Bronchial epithelial cell (primary cell): ENCODE measurements around the gene ASS1. TPM values are rescaled to one million over a fixed set of nuclear protein-coding genes. Genes with fewer than 3 reads are reported as not detected.

Source experiments
- DNase-seq: peaks from one replicate; pipeline ENCODE4 v3.0.0-alpha.2; 2010; ENCODE audit warnings: low read depth
- FAIRE-seq: peaks from 2 replicates; lab custom pipeline; 2011; peaks lifted over from hg19 to GRCh38; lab: Jason Lieb, UNC
- H3K27me3 ChIP-seq: 2 replicates; pipeline ENCODE4 v1.5.1; 2011; ENCODE audit warnings: low read length; ENCODE audit not compliant: control insufficient read depth, insufficient read depth
- H3K36me3 ChIP-seq: 2 replicates; pipeline ENCODE4 v1.5.1; 2011; ENCODE audit warnings: low read length; ENCODE audit not compliant: control insufficient read depth, insufficient read depth
- H3K4me3 ChIP-seq: 2 replicates; pipeline ENCODE4 v1.5.1; 2011; ENCODE audit warnings: mild to moderate bottlenecking, low read depth, low read length, control low read depth
- total RNA-seq: library from RNA; depleted of rRNA; stranded (reverse); fragments of >200 nt; gene quantifications from 2 replicates; pipeline ENCODE4 v1.2.1, GENCODE V29; 2014
- TF ChIP-seq, protein P1 (sequence below): IDR thresholded peaks from 2 replicates; pipeline ENCODE4 v1.5.1; 2011; ENCODE audit warnings: mild to moderate bottlenecking, moderate library complexity, low read length, control low read depth, inconsistent platforms; ENCODE audit not compliant: insufficient read depth, severe bottlenecking

Gene ASS1
- total RNA-seq, 1 donor from 2014 or later, result 415 TPM

DNA sequence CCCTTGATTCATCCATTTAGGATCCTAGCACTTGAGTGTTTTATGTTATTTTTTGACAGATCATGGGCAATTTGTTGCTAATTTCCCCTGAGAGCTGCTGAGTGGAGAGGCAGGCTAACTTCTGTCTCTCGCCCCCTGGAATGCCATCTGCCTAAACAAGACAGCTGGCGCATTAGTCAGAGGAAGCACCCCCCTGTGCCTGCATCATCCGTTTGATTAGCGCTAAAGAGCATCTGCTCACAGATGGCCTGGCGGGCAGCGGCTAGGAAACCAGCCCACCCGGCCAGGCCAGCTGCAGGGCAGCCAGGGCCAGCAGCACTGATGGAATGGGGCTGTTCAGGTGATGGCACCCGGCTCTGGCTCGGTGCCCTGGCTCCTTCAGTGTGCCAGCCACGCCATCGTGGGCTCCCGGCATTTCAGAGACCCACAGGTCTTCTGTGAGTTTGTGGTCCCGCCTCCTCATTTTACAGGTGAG, 22.9 kb upstream of the ASS1 start:
- Histone ChIP-seq H3K27me3 (peaks cover 14% of the 10 kb centered on the region), H3K36me3 (no peaks in the 10 kb centered on the region), H3K4me3 (no peak overlapping the region)
- no peak for DNase-seq
- TF ChIP-seq, protein P1, sequence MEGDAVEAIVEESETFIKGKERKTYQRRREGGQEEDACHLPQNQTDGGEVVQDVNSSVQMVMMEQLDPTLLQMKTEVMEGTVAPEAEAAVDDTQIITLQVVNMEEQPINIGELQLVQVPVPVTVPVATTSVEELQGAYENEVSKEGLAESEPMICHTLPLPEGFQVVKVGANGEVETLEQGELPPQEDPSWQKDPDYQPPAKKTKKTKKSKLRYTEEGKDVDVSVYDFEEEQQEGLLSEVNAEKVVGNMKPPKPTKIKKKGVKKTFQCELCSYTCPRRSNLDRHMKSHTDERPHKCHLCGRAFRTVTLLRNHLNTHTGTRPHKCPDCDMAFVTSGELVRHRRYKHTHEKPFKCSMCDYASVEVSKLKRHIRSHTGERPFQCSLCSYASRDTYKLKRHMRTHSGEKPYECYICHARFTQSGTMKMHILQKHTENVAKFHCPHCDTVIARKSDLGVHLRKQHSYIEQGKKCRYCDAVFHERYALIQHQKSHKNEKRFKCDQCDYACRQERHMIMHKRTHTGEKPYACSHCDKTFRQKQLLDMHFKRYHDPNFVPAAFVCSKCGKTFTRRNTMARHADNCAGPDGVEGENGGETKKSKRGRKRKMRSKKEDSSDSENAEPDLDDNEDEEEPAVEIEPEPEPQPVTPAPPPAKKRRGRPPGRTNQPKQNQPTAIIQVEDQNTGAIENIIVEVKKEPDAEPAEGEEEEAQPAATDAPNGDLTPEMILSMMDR, result no peak
- FAIRE-seq, result no peak

DNA sequence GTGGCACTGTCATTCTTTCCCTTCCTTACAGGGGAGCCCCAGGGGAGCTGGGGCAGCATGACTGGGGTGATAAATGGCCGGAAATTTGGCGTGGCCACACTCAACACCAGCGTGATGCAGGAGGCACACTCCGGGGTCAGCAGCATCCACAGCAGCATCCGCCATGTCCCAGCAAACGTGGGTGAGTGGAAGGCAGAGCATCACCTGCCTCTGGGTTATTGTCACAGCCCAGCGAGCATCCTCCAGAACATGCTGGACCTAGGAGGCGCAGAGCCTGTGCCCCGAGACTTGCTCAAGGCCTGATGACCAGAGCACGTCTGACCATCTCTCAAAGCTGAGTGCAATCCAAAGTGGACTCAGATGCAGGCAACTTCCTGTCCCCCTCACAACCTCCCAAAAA, 22.2 kb upstream of the ASS1 start:
- TF ChIP-seq, protein P1, result no peak
- no peak for FAIRE-seq
- no peak overlapping the region for H3K4me3 ChIP-seq
- H3K36me3 ChIP-seq, result no peaks in the 10 kb centered on the region
- no peak for DNase-seq
- peaks cover 12% of the 10 kb centered on the region for H3K27me3 ChIP-seq

DNA sequence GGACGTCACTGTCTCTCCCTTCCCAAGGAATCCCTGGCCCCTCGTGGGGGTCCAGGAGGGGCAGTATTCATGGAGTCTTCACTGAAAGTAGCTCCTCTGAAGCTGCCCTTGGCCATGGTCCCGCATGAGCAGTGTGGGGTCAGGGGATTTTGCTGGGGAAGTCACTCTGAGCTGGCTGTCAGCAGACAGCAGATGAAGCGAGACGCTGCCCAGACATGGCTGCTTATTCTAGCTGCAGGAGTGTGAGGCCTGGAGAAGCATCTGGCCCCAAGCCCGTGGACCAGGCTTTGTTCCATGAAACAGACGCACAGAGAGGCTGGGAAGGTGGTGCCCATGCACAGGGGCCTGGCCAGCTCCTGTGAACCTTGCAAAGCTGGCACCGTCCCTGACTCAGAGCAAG, 21.5 kb upstream of the ASS1 start:
- FAIRE-seq (no peak), DNase-seq (no peak)
- Histone ChIP-seq H3K27me3 (peaks cover 11% of the 10 kb centered on the region), H3K4me3 (no peak overlapping the region), H3K36me3 (no peaks in the 10 kb centered on the region)
- TF ChIP-seq, protein P1, result no peak

DNA sequence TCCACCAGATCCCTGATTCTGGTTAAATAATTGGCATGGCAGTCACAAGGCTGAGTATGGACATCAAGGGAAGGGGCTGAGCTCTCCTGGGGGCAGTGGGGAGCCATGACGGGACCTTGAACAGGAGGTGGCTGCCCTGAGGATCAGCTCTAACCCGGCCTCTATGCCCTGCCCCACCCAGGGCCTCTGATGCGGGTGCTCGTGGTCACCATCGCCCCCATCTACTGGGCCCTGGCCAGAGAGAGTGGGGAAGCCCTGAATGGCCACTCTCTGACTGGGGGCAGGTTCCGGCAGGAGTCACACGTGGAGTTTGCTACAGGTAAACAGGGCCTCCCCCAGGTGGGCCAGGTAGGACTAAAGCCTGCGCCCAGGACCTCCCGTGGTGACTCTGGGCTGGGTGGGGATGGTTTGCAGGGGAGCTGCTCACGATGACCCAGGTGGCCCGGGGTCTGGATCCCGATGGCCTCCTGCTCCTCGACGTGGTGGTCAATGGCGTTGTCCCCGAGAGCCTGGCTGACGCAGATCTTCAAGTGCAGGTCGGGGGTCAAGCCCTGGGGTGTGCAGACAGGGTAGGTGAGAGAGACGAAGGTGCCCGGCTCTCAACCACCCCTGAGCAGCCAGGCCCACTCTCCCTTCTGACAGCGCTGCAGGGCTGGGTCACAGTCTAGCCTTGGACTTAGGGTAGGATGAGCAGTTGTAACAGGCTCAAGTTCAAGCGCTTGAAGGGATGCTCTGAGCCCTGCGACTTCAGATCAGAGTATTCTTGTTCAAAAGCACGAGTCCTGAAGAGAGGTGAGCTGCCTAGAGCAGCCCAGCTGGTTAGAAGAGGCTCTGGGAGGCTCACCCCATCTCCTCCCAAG, 19.9 kb upstream of the ASS1 start:
- H3K36me3 ChIP-seq, result no peaks in the 10 kb centered on the region
- FAIRE-seq (no peak), DNase-seq (no peak)
- H3K4me3 ChIP-seq, result no peak overlapping the region
- TF ChIP-seq, protein P1, result no peak
- H3K27me3 ChIP-seq, result peaks cover 8% of the 10 kb centered on the region

DNA sequence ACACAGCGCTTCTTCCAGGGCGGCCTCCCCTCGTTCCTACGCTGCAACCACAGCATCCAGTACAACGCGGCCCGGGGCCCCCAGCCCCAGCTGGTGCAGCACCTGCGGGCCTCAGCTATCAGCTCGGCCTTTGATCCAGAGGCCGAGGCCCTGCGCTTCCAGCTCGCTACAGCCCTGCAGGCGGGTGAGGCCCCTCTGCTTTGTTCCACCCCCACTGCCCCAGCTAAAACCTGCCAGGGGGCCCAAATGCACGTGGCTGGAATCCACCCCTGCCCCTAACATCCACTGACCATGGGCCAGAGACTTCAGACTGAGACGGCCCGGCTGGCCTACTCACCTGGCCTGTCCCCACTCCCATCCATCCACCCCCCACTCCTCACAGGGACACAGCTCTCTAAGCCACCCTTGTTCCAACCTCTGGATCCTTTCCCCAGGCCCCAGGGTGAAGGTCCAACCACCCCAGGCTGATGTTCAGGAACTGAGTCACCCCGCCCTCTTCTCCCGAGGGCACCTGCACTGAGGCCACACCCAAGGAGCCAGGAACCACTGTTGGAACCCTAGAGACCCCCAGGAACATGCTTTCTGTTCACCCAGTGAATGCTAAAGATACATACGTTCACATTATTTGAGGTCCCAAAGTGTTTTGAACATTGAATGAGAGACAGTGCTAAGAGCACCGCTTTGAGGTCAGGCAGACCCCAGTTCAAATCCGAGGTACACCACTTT, 18.9 kb upstream of the ASS1 start:
- no peaks in the 10 kb centered on the region for H3K36me3 ChIP-seq
- DNase-seq (no peak), FAIRE-seq (no peak)
- peaks cover 8% of the 10 kb centered on the region for H3K27me3 ChIP-seq
- no peak overlapping the region for H3K4me3 ChIP-seq
- TF ChIP-seq, protein P1, result no peak
